NCI-H524 treated with DMSO at 0.1 percent for 48 hours (cell line): ENCODE measurements around the gene PML.
"Not testable (repeated sequence)": the region's sequence is repeated elsewhere in the genome, so short reads cannot be mapped to it uniquely, and the experiment has no call there.

Source experiments
- DNase-seq: peaks from one replicate; lab custom pipeline; 2025; lab: John Stamatoyannopoulos, UW

The PML gene

GRCh38 chr15:73957785-73958184 lies 36.7 kb upstream of the PML start:
- no peak for DNase-seq

GRCh38 chr15:73959012-73959581 lies 35.4 kb upstream of the PML start:
- DNase-seq = peak; percentile 53

- DNase-seq = no peak
Observed at GRCh38 chr15:73959801-73960200, 34.7 kb upstream of the PML start.

GRCh38 chr15:73960472-73961070 lies 33.9 kb upstream of the PML start:
- not testable (repeated sequence) for DNase-seq

- no peak for DNase-seq
Observed at GRCh38 chr15:73962433-73962832, 32.1 kb upstream of the PML start.

GRCh38 chr15:73964736-73965093 lies 29.8 kb upstream of the PML start:
- peak; percentile 66 for DNase-seq

GRCh38 chr15:73965094-73965757 lies 29.3 kb upstream of the PML start:
- DNase-seq = no peak

- no peak for DNase-seq
Observed at GRCh38 chr15:73965758-73966113, 28.8 kb upstream of the PML start.

GRCh38 chr15:73968461-73968860 lies 26.1 kb upstream of the PML start:
- DNase-seq = no peak

- DNase-seq = no peak
Observed at GRCh38 chr15:73969151-73969759, 25.3 kb upstream of the PML start.

- peak; percentile 38 for DNase-seq
Observed at GRCh38 chr15:73972984-73973682, 21.4 kb upstream of the PML start.

GRCh38 chr15:73973683-73974200 lies 20.8 kb upstream of the PML start:
- DNase-seq = not testable (repeated sequence)

- DNase-seq = not testable (repeated sequence)
Observed at GRCh38 chr15:73975440-73976125, 18.9 kb upstream of the PML start.

- DNase-seq = no peak
Observed at GRCh38 chr15:73978896-73979295, 15.6 kb upstream of the PML start.

- DNase-seq = no peak
Observed at GRCh38 chr15:73979636-73980035, 14.9 kb upstream of the PML start.

- DNase-seq = no peak
Observed at GRCh38 chr15:73981761-73982221, 12.7 kb upstream of the PML start.

- no peak for DNase-seq
Observed at GRCh38 chr15:73982222-73982962, 12.1 kb upstream of the PML start.

GRCh38 chr15:73983211-73983727 lies 11.2 kb upstream of the PML start:
- no peak for DNase-seq

GRCh38 chr15:73983773-73984172 lies 10.7 kb upstream of the PML start:
- no peak for DNase-seq

GRCh38 chr15:73984208-73984979 lies 10.1 kb upstream of the PML start:
- no peak for DNase-seq
